Endothelial cell (in vitro differentiated cells): ENCODE measurements around the gene FASN. TPM values are rescaled to one million over a fixed set of nuclear protein-coding genes. Genes with fewer than 3 reads are reported as not detected.

Source experiments
- DNase-seq: peaks from one replicate; pipeline ENCODE4 v3.0.0; 2021; ENCODE audit warnings: low spot score
- H3K27ac Mint-ChIP-seq: one replicate; pipeline ENCODE4 v1.8.0; 2021; ENCODE audit warnings: mixed read lengths, inconsistent platforms; ENCODE audit not compliant: unreplicated experiment
- H3K27me3 Mint-ChIP-seq: one replicate; pipeline ENCODE4 v1.8.0; 2021; ENCODE audit warnings: mild to moderate bottlenecking, moderate library complexity, mixed read lengths, inconsistent platforms; ENCODE audit not compliant: unreplicated experiment
- H3K36me3 Mint-ChIP-seq: one replicate; pipeline ENCODE4 v1.8.0; 2021; ENCODE audit warnings: mild to moderate bottlenecking, low read depth, mixed read lengths, inconsistent platforms; ENCODE audit not compliant: unreplicated experiment
- H3K4me1 Mint-ChIP-seq: one replicate; pipeline ENCODE4 v1.8.0; 2021; ENCODE audit warnings: mild to moderate bottlenecking, mixed read lengths, inconsistent platforms; ENCODE audit not compliant: unreplicated experiment
- H3K4me3 Mint-ChIP-seq: one replicate; pipeline ENCODE4 v1.8.0; 2021; ENCODE audit warnings: mild to moderate bottlenecking, mixed read lengths, inconsistent platforms; ENCODE audit not compliant: unreplicated experiment
- H3K9me3 Mint-ChIP-seq: one replicate; pipeline ENCODE4 v1.8.0; 2021; ENCODE audit warnings: mixed read lengths, inconsistent platforms; ENCODE audit not compliant: unreplicated experiment
- total RNA-seq: library from RNA; stranded (reverse); fragmentation: NEBNext Ultra II Directional; extraction: Animal tissue kit (Norgen Biotek cat#: 25700); gene quantifications from one replicate; pipeline ENCODE4 v1.2.1, GENCODE V29; 2021; ENCODE audit not compliant: unreplicated experiment
- TF ChIP-seq, protein P1 (sequence below): fragments of 200-600 bp; sonication (generic); IDR thresholded peaks from one replicate; pipeline ENCODE4 v1.5.0; 2021; ENCODE audit warnings: antibody characterized with exemption; ENCODE audit not compliant: unreplicated experiment

The FASN gene
- total RNA-seq, 1 donor from 2014 or later = 400 TPM

DNA sequence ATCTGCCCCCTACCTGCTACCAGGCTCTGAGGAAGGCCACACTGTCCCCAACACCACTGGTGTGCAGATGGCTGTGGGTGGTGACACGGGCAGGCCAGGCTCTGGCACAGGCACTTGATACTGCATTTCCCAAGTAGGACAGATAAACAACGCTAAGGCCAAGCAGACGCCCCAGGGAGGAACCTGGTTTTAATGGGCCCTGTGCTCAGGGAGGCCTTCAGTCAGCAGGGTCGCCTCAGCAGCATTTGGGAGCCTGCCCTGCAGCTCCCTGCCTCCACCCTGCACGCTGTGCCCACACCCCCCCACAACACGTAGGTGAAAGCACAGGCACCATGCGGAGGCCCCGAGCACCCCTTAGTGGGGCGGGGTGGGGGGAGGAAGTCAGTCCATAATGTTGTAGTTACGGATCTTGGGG, 3.3 kb upstream of the FASN start:
- H3K4me1 Mint-ChIP-seq = peaks cover 9% of the 10 kb centered on the region
- no peaks in the 10 kb centered on the region for H3K9me3 Mint-ChIP-seq
- H3K4me3 Mint-ChIP-seq = peak overlapping the region; percentile 69
- TF ChIP-seq, protein P1, sequence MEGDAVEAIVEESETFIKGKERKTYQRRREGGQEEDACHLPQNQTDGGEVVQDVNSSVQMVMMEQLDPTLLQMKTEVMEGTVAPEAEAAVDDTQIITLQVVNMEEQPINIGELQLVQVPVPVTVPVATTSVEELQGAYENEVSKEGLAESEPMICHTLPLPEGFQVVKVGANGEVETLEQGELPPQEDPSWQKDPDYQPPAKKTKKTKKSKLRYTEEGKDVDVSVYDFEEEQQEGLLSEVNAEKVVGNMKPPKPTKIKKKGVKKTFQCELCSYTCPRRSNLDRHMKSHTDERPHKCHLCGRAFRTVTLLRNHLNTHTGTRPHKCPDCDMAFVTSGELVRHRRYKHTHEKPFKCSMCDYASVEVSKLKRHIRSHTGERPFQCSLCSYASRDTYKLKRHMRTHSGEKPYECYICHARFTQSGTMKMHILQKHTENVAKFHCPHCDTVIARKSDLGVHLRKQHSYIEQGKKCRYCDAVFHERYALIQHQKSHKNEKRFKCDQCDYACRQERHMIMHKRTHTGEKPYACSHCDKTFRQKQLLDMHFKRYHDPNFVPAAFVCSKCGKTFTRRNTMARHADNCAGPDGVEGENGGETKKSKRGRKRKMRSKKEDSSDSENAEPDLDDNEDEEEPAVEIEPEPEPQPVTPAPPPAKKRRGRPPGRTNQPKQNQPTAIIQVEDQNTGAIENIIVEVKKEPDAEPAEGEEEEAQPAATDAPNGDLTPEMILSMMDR = no peak
- DNase-seq = no peak
- H3K27me3 Mint-ChIP-seq = peaks cover 7% of the 10 kb centered on the region
- H3K27ac Mint-ChIP-seq = no peak overlapping the region
- H3K36me3 Mint-ChIP-seq = peaks cover 4% of the 10 kb centered on the region

DNA sequence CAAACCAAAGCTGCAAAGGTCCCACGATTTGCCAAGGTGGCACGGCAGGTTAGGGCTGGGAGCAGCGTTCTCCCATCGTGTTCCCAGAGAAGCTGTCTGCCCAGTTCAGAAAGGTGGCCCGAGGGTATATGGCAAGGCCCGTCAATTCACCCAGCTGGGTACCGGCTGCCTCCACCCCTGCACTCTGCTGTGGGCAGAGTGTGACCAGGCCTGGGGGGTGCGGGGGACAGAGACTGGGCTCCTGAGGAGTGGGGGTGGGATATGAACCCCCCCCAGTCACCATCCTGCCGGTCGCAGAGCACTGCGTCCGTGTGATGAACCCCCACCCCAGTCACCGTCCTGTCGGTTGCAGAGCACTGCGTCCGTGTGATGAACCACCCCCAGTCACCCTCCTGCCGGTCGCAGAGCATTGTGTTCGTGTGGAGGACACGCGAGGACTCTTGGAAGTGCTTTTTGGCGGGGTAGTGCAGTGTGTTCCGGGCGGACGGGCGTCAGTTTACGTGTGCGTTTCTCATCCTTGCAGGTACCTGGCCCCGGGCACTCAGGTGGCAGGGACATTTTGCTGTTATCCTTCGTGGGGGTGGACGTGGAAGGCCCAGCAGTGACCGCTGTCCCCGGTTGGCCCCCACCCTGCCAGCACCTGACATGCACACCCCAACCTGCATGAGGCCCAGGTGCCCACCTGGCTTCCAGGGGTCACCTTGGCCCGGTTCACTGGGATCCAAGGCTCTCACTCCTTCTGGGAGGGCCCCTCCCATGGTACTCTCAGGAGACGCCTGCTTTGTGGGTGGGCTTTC, 2.7 kb upstream of the FASN start:
- peaks cover 4% of the 10 kb centered on the region for H3K4me1 Mint-ChIP-seq
- no peaks in the 10 kb centered on the region for H3K9me3 Mint-ChIP-seq
- peaks cover 7% of the 10 kb centered on the region for H3K27me3 Mint-ChIP-seq
- TF ChIP-seq, protein P1 = no peak
- peak overlapping the region; percentile 69 for H3K4me3 Mint-ChIP-seq
- no peak for DNase-seq
- H3K36me3 Mint-ChIP-seq = peaks cover 4% of the 10 kb centered on the region
- H3K27ac Mint-ChIP-seq = no peak overlapping the region

DNA sequence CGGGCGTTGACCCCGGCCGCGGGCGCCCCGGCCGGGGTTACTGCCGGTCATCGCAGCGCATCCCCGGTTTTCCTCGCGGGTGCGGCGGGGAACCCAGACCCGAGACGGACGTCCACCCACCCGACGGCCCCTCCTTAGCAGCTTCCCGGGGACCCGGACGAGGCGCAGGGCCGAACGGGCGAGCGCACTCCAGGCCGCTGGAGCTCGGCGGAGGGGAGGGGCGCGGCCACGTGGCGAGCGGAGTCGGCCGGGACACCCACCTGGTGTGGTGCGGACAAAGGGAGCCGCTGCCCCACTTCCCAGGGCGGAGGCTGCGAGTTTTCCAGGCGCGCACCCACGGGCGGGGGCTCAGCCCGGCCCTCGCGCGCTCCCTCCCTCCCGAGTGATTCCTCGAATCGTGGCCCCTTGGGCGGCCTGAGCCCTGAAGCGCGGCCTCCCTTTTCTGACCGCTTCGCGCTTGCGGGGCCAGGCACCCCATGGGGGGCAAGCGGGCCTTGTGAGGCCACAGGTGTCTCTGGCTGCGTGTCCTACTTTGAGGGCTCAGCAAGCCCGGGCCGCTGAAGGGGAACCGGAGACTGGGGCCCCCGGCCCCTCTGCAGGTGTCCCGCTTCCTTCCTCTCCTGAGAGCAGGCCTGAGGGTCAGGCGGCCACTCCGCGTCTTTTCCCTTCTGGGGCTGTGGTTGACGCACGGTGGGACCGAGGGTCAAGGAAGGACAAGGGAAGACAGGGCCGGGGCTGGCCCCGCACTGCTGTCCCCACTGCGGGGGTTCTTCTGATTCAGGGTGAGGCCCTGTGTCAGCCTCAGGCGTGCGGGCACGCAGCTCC, 1.1 kb upstream of the FASN start:
- DNase-seq = no peak
- H3K9me3 Mint-ChIP-seq = no peaks in the 10 kb centered on the region
- H3K36me3 Mint-ChIP-seq = peaks cover 4% of the 10 kb centered on the region

DNA sequence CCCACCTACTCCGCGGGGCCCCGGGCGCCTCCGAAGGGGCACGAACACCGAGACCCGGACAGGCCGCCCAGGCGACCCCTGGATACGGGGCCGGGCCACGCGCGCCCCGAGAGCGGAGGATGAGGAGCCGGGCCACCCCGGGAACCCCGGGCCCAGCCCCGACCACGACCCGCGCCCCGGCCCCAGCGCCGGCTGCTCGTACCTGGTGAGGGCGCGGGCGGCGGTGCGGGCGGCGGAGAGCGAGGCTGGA, 192 bp downstream of the FASN start:
- Mint-ChIP-seq H3K9me3 (no peaks in the 10 kb centered on the region), H3K27me3 (peaks cover 7% of the 10 kb centered on the region), H3K4me3 (peak overlapping the region; percentile 47), H3K36me3 (peaks cover 3% of the 10 kb centered on the region), H3K27ac (no peak overlapping the region), H3K4me1 (no peaks in the 10 kb centered on the region)
- TF ChIP-seq, protein P1 = no peak
- no peak for DNase-seq

More for the DNA sequence above, 1.1 kb upstream of the FASN start:
- TF ChIP-seq, protein P1 = no peak
- Mint-ChIP-seq H3K4me3 (peak overlapping the region; percentile 67), H3K27me3 (peaks cover 7% of the 10 kb centered on the region), H3K4me1 (peaks cover 4% of the 10 kb centered on the region), H3K27ac (peak overlapping the region; percentile 9)
